Measurements from ENCODE around the gene SLC26A9.

SLC26A9 gene

GRCh38 chr1:205929496-205930194 lies 13.6 kb downstream of the SLC26A9 start:
- no peak overlapping the region for H3K4me3 ChIP-seq (ENCODE audit: insufficient read depth, low read depth, low read length, poor library complexity, severe bottlenecking)
- no peaks in the 10 kb centered on the region for H3K36me3 ChIP-seq (ENCODE audit: control insufficient read depth, insufficient read depth, low read length)
- no peak for DNase-seq
- H3K4me1 ChIP-seq (ENCODE audit: control insufficient read depth, insufficient read depth, low read length, poor library complexity, severe bottlenecking) = no peaks in the 10 kb centered on the region
- H3K27me3 ChIP-seq (replicated peaks; ENCODE audit: control insufficient read depth, insufficient read depth, low read length, poor library complexity, severe bottlenecking) = no peaks in the 10 kb centered on the region
- H3K9me3 ChIP-seq (ENCODE audit: control insufficient read depth, low read length) = no peaks in the 10 kb centered on the region
- H3K27ac ChIP-seq (ENCODE audit: insufficient read depth, low read length, poor library complexity, severe bottlenecking) = no peak overlapping the region

- no peak for DNase-seq
- no peaks in the 10 kb centered on the region for H3K27me3 ChIP-seq (replicated peaks; ENCODE audit: control insufficient read depth, insufficient read depth, low read length, poor library complexity, severe bottlenecking)
- no peaks in the 10 kb centered on the region for H3K9me3 ChIP-seq (ENCODE audit: control insufficient read depth, low read length)
- H3K4me1 ChIP-seq (ENCODE audit: control insufficient read depth, insufficient read depth, low read length, poor library complexity, severe bottlenecking) = no peaks in the 10 kb centered on the region
- no peak overlapping the region for H3K27ac ChIP-seq (ENCODE audit: insufficient read depth, low read length, poor library complexity, severe bottlenecking)
- no peak overlapping the region for H3K4me3 ChIP-seq (ENCODE audit: insufficient read depth, low read depth, low read length, poor library complexity, severe bottlenecking)
- no peaks in the 10 kb centered on the region for H3K36me3 ChIP-seq (ENCODE audit: control insufficient read depth, insufficient read depth, low read length)
Observed at GRCh38 chr1:205928317-205928716, 14.9 kb downstream of the SLC26A9 start.

DNA sequence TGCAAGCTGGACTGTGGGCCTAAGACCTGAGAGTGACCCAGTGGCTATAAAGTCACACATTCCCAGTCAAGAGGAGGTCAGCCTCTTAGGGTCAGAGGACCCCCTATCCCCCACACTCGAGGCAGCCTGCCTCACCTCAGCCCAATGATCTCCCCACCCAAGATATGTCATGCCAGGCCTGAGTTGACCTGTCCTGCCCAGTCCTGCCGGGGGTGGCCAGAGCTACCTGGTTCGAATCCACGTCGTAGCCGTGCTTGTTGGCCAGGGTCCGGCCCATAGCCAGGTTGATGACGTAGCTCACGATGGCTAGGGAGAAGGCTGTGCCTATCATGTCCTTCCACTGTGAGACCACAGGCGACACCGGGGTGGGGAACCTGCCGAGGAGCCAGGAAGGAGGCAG lies 15.6 kb downstream of the SLC26A9 start:
- H3K9me3 ChIP-seq (ENCODE audit: control insufficient read depth, low read length) = no peaks in the 10 kb centered on the region
- no peaks in the 10 kb centered on the region for H3K36me3 ChIP-seq (ENCODE audit: control insufficient read depth, insufficient read depth, low read length)
- no peaks in the 10 kb centered on the region for H3K4me1 ChIP-seq (ENCODE audit: control insufficient read depth, insufficient read depth, low read length, poor library complexity, severe bottlenecking)
- no peak overlapping the region for H3K4me3 ChIP-seq (ENCODE audit: insufficient read depth, low read depth, low read length, poor library complexity, severe bottlenecking)
- DNase-seq = no peak
- H3K27me3 ChIP-seq (replicated peaks; ENCODE audit: control insufficient read depth, insufficient read depth, low read length, poor library complexity, severe bottlenecking) = no peaks in the 10 kb centered on the region
- no peak overlapping the region for H3K27ac ChIP-seq (ENCODE audit: insufficient read depth, low read length, poor library complexity, severe bottlenecking)

DNA sequence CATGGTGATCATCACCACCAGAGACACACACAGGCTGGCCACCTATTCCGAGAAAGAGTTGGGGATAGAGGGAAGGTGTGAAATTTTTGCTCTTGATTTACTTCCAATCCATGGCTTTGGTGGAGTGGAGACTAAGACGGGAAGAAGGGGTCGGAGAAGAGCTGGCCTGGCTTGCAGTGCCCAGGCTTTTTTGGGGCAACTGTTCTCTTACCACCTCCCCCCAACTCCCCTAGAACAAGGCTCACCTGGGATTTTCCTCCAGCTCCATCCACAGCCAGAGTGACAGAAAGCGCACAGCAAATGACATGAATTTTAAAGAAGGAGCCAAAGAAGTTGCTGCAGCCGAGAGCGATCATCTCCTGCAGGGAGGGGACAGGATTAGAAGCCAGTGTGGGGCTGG lies 16.0 kb downstream of the SLC26A9 start:
- Histone ChIP-seq H3K36me3 (ENCODE audit: control insufficient read depth, insufficient read depth, low read length) (no peaks in the 10 kb centered on the region), H3K27ac (ENCODE audit: insufficient read depth, low read length, poor library complexity, severe bottlenecking) (no peak overlapping the region), H3K4me1 (ENCODE audit: control insufficient read depth, insufficient read depth, low read length, poor library complexity, severe bottlenecking) (no peaks in the 10 kb centered on the region), H3K4me3 (ENCODE audit: insufficient read depth, low read depth, low read length, poor library complexity, severe bottlenecking) (no peak overlapping the region), H3K9me3 (ENCODE audit: control insufficient read depth, low read length) (no peaks in the 10 kb centered on the region), H3K27me3 (replicated peaks; ENCODE audit: control insufficient read depth, insufficient read depth, low read length, poor library complexity, severe bottlenecking) (no peaks in the 10 kb centered on the region)
- DNase-seq = no peak

DNA sequence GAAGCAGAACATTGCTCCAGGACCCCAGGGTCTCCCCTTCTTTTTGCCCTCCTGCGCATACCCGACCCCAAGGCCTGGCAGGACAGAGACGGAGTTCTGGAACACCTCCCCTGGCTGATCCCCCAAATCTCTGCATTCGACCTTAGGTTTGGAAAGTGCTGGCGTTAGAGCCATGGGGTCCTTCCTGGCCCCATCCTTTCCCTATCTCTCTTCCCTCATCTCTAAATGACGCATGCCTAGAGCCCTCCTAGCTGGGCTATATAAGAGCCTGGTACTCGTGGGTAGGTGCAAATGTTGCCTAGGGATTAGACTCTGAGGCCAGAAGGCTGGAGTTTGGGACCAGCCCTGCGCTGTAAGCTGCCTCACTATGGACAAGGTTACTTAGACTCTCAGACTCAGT lies 16.6 kb downstream of the SLC26A9 start:
- Histone ChIP-seq H3K4me3 (ENCODE audit: insufficient read depth, low read depth, low read length, poor library complexity, severe bottlenecking) (no peak overlapping the region), H3K27ac (ENCODE audit: insufficient read depth, low read length, poor library complexity, severe bottlenecking) (no peak overlapping the region), H3K4me1 (ENCODE audit: control insufficient read depth, insufficient read depth, low read length, poor library complexity, severe bottlenecking) (no peaks in the 10 kb centered on the region), H3K9me3 (ENCODE audit: control insufficient read depth, low read length) (no peaks in the 10 kb centered on the region), H3K36me3 (ENCODE audit: control insufficient read depth, insufficient read depth, low read length) (no peaks in the 10 kb centered on the region), H3K27me3 (replicated peaks; ENCODE audit: control insufficient read depth, insufficient read depth, low read length, poor library complexity, severe bottlenecking) (no peaks in the 10 kb centered on the region)
- no peak for DNase-seq

GRCh38 chr1:205926213-205926612 lies 17.0 kb downstream of the SLC26A9 start:
- Histone ChIP-seq H3K27me3 (replicated peaks; ENCODE audit: control insufficient read depth, insufficient read depth, low read length, poor library complexity, severe bottlenecking) (no peaks in the 10 kb centered on the region), H3K9me3 (ENCODE audit: control insufficient read depth, low read length) (no peaks in the 10 kb centered on the region), H3K4me3 (ENCODE audit: insufficient read depth, low read depth, low read length, poor library complexity, severe bottlenecking) (no peak overlapping the region), H3K36me3 (ENCODE audit: control insufficient read depth, insufficient read depth, low read length) (no peaks in the 10 kb centered on the region), H3K4me1 (ENCODE audit: control insufficient read depth, insufficient read depth, low read length, poor library complexity, severe bottlenecking) (no peaks in the 10 kb centered on the region), H3K27ac (ENCODE audit: insufficient read depth, low read length, poor library complexity, severe bottlenecking) (no peak overlapping the region)
- DNase-seq = no peak

DNA sequence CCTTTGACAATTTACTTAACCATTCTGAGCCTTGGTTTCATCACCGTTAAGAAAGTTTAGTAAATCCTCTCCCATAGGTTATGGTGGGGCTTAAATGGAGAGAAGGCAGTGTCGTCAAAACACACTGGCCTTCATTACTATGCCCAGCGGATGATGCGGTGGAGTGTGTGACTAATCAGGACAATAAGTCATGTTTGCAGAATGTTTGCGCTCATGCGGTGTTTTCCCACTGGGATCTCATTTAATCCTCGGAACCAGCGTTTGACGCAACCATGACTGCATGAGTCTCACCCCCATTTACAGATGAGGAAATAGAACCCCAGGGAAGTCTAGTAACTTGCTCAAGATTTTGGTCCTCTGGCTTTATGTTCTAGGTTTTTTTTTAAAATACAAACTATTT lies 17.5 kb downstream of the SLC26A9 start:
- no peak overlapping the region for H3K4me3 ChIP-seq (ENCODE audit: insufficient read depth, low read depth, low read length, poor library complexity, severe bottlenecking)
- H3K27ac ChIP-seq (ENCODE audit: insufficient read depth, low read length, poor library complexity, severe bottlenecking) = no peak overlapping the region
- DNase-seq = no peak
- no peaks in the 10 kb centered on the region for H3K4me1 ChIP-seq (ENCODE audit: control insufficient read depth, insufficient read depth, low read length, poor library complexity, severe bottlenecking)
- no peaks in the 10 kb centered on the region for H3K27me3 ChIP-seq (replicated peaks; ENCODE audit: control insufficient read depth, insufficient read depth, low read length, poor library complexity, severe bottlenecking)
- H3K36me3 ChIP-seq (ENCODE audit: control insufficient read depth, insufficient read depth, low read length) = no peaks in the 10 kb centered on the region
- no peaks in the 10 kb centered on the region for H3K9me3 ChIP-seq (ENCODE audit: control insufficient read depth, low read length)

DNA sequence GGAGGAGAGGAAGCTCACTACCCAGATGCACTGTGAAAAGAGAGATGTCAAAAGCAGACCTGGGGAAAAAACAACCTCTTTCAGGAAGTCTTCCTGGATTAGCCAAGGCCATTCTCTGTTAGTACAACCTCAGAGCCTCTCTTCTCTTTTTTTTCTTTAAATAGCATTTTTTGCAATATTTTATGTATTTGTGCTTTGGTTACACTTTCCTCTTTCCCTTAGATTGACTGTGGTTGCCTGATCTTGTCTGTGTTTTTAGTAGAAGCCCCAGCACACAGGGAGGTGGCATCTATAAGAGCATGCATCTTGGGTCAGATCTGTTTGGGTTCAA lies 18.8 kb downstream of the SLC26A9 start:
- Histone ChIP-seq H3K4me3 (ENCODE audit: insufficient read depth, low read depth, low read length, poor library complexity, severe bottlenecking) (no peak overlapping the region), H3K27ac (ENCODE audit: insufficient read depth, low read length, poor library complexity, severe bottlenecking) (no peak overlapping the region), H3K9me3 (ENCODE audit: control insufficient read depth, low read length) (no peaks in the 10 kb centered on the region), H3K36me3 (ENCODE audit: control insufficient read depth, insufficient read depth, low read length) (no peaks in the 10 kb centered on the region), H3K4me1 (ENCODE audit: control insufficient read depth, insufficient read depth, low read length, poor library complexity, severe bottlenecking) (no peaks in the 10 kb centered on the region), H3K27me3 (replicated peaks; ENCODE audit: control insufficient read depth, insufficient read depth, low read length, poor library complexity, severe bottlenecking) (no peaks in the 10 kb centered on the region)
- DNase-seq = no peak

DNA sequence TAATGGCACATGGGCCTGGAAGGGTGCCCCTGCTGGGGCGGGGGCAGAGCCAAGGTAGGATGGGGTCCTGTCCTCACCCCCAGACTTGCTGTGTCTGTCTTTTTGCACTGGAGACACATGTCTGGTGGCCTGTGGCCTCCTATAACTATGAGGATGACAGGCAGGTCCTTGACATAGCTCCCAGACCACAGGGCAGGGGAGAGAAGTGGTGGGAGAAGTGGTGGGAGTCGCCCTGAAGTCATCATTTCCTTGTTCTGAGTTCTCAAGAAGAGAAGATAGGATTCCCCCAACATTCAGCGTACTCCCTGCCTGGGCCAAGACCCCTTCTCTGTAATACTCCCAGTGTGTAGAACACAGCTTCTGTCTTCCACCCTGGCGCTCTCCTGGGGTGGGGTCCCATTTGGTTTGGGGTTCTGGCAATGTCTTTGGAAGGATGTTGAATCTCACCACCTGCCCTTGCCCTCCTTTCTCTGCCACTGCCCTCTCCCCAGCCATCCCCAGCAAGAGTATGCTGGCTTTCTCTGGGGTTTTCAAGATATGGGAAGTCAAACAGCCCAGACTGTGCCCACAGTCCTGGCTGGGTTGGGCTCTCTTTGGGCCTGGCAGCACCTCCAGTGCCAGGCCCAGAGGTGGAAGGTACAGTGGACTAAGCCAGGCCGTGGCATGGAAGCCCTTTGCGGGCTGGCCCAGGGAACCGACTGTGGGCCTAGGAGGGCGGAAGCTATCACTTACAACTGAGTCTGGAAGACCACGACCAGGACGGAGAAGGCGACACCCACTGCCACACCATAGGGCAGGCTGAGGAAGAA lies 19.4 kb downstream of the SLC26A9 start:
- Histone ChIP-seq H3K36me3 (ENCODE audit: control insufficient read depth, insufficient read depth, low read length) (no peaks in the 10 kb centered on the region), H3K9me3 (ENCODE audit: control insufficient read depth, low read length) (no peaks in the 10 kb centered on the region), H3K4me3 (ENCODE audit: insufficient read depth, low read depth, low read length, poor library complexity, severe bottlenecking) (no peak overlapping the region), H3K27ac (ENCODE audit: insufficient read depth, low read length, poor library complexity, severe bottlenecking) (no peak overlapping the region), H3K4me1 (ENCODE audit: control insufficient read depth, insufficient read depth, low read length, poor library complexity, severe bottlenecking) (no peaks in the 10 kb centered on the region), H3K27me3 (replicated peaks; ENCODE audit: control insufficient read depth, insufficient read depth, low read length, poor library complexity, severe bottlenecking) (no peaks in the 10 kb centered on the region)
- no peak for DNase-seq

GRCh38 chr1:205922806-205923205 lies 20.4 kb downstream of the SLC26A9 start:
- no peaks in the 10 kb centered on the region for H3K36me3 ChIP-seq (ENCODE audit: control insufficient read depth, insufficient read depth, low read length)
- no peak for DNase-seq
- H3K4me3 ChIP-seq (ENCODE audit: insufficient read depth, low read depth, low read length, poor library complexity, severe bottlenecking) = no peak overlapping the region
- H3K9me3 ChIP-seq (ENCODE audit: control insufficient read depth, low read length) = no peaks in the 10 kb centered on the region
- H3K27me3 ChIP-seq (replicated peaks; ENCODE audit: control insufficient read depth, insufficient read depth, low read length, poor library complexity, severe bottlenecking) = no peaks in the 10 kb centered on the region
- H3K4me1 ChIP-seq (ENCODE audit: control insufficient read depth, insufficient read depth, low read length, poor library complexity, severe bottlenecking) = no peaks in the 10 kb centered on the region
- H3K27ac ChIP-seq (ENCODE audit: insufficient read depth, low read length, poor library complexity, severe bottlenecking) = no peak overlapping the region
